B cell (primary cell): ENCODE measurements around the gene RNF126. TPM values are rescaled to one million over a fixed set of nuclear protein-coding genes. Genes with fewer than 3 reads are reported as not detected.

ENCODE experiments used
- ATAC-seq: fragments of 200-7000 bp; cut with Tn5 transposase; one replicate; pipeline ENCODE4 v1.10.0; 2021; ENCODE audit warnings: low read depth, mild to moderate bottlenecking, moderate number of reproducible peaks, moderate library complexity
- CTCF ChIA-PET: fragments of 350-600 bp; sonication (Branson Sonifier 250); formaldehyde crosslinking; loops from one replicate; lab custom pipeline; 2021; ENCODE audit warnings: antibody characterized with exemption, inconsistent platforms; lab: Charles Lee
- POLR2A ChIA-PET: fragments of 350-600 bp; sonication (Branson Sonifier 250); formaldehyde crosslinking; loops from one replicate; lab custom pipeline; 2021; ENCODE audit warnings: antibody characterized with exemption; lab: Charles Lee
- DNase-seq: peaks from one replicate; pipeline ENCODE4 v3.0.0; 2013
- H2AFZ ChIP-seq: 2 replicates; pipeline ENCODE4 v1.6.1; 2012; ENCODE audit warnings: mild to moderate bottlenecking, low read depth, low read length; ENCODE audit not compliant: insufficient read depth, poor library complexity, severe bottlenecking
- H3K27ac ChIP-seq, 2 donors: 1 replicate in 1 of 2; 2 replicates in 1 of 2; pipeline ENCODE4 v1.5.1; 2012 to 2013; ENCODE audit warnings: low read length in 2 of 2, mild to moderate bottlenecking in 2 of 2, moderate library complexity in 1 of 2
- H3K27me3 ChIP-seq, 4 experiments: fragments of 200-600 bp in 1 of 4; sonication (generic) in 1 of 4; replicated peaks in 1 of 4; 1 replicate in 2 of 4; 2 replicates in 2 of 4; pipeline versions ENCODE4 v1.6.1 to v1.7.0; 2013 to 2016; ENCODE audit warnings: low read length in 3 of 4, mild to moderate bottlenecking in 2 of 4, mixed read lengths in 1 of 4, moderate library complexity in 1 of 4; ENCODE audit not compliant: insufficient read depth in 4 of 4, control insufficient read depth in 3 of 4; ENCODE audit errors: control extremely low read depth in 1 of 4
- H3K36me3 ChIP-seq, 2 experiments: replicated peaks in 1 of 2; 1 replicate in 1 of 2; 2 replicates in 1 of 2; pipeline versions ENCODE4 v1.6.1 to v1.7.1; 2013; ENCODE audit warnings: low read length in 1 of 2; ENCODE audit not compliant: insufficient read depth in 2 of 2, control insufficient read depth in 1 of 2; ENCODE audit errors: control extremely low read depth in 1 of 2, extremely low read depth in 1 of 2
- H3K4me1 ChIP-seq, 2 donors: fragments of 200-600 bp in 1 of 2; sonication (generic) in 1 of 2; 1 replicate in 1 of 2; 2 replicates in 1 of 2; pipeline versions ENCODE4 v1.5.1 to v1.6.1; 2013 to 2017; ENCODE audit warnings: low read length in 2 of 2; ENCODE audit not compliant: control insufficient read depth in 2 of 2, insufficient read depth in 2 of 2
- H3K4me2 ChIP-seq: replicated peaks from 2 replicates; pipeline ENCODE3; 2012; ENCODE audit warnings: mild to moderate bottlenecking, low read depth, low read length; ENCODE audit not compliant: poor library complexity, severe bottlenecking
- H3K4me3 ChIP-seq, 5 experiments: fragments of 200-600 bp in 1 of 5; sonication (generic) in 1 of 5; 1 replicate in 3 of 5; 2 replicates in 2 of 5; pipeline versions ENCODE4 v1.5.1 to v1.7.0; 2011 to 2016; ENCODE audit warnings: low read length in 4 of 5, mild to moderate bottlenecking in 4 of 5, low read depth in 2 of 5, control low read depth in 1 of 5, moderate library complexity in 1 of 5; ENCODE audit not compliant: insufficient read depth in 1 of 5; ENCODE audit errors: control extremely low read depth in 1 of 5, extremely low read depth in 1 of 5
- H3K79me2 ChIP-seq: fragments of 200-600 bp; sonication (generic); one replicate; pipeline ENCODE4 v1.6.0; 2016; ENCODE audit warnings: low read length; ENCODE audit not compliant: control insufficient read depth, insufficient read depth
- H3K9ac ChIP-seq: fragments of 200-600 bp; sonication (generic); 2 replicates; pipeline ENCODE4 v1.6.1; 2017; ENCODE audit warnings: mild to moderate bottlenecking, low read length, moderate library complexity
- H3K9me3 ChIP-seq, 3 donors: one replicate each; pipeline versions ENCODE4 v1.6.1 to v1.7.1; 2013; ENCODE audit warnings: low read length in 2 of 3; ENCODE audit not compliant: control insufficient read depth in 2 of 3, insufficient read depth in 1 of 3; ENCODE audit errors: control extremely low read depth in 1 of 3
- H4K20me1 ChIP-seq: 2 replicates; pipeline ENCODE4 v1.6.0; 2012; ENCODE audit warnings: mild to moderate bottlenecking, low read length; ENCODE audit not compliant: insufficient read depth, control insufficient read depth, poor library complexity, severe bottlenecking
- H3K27ac Mint-ChIP-seq: one replicate; pipeline ENCODE4 v1.8.0; 2021; ENCODE audit warnings: mixed read lengths
- H3K27me3 Mint-ChIP-seq: one replicate; pipeline ENCODE4 v1.8.0; 2021; ENCODE audit warnings: mixed read lengths
- H3K4me1 Mint-ChIP-seq: one replicate; pipeline ENCODE4 v1.8.0; 2021; ENCODE audit warnings: mixed read lengths
- H3K4me3 Mint-ChIP-seq: one replicate; pipeline ENCODE4 v1.8.0; 2021; ENCODE audit warnings: mixed read lengths
- H3K9me3 Mint-ChIP-seq: one replicate; pipeline ENCODE4 v1.8.0; 2022; ENCODE audit warnings: mixed read lengths; ENCODE audit not compliant: insufficient read depth
- EZH2 ChIP-seq: IDR thresholded peaks from 2 replicates; pipeline ENCODE4 v1.6.1; 2012; ENCODE audit warnings: borderline replicate concordance, low read depth, mild to moderate bottlenecking, moderate library complexity, low read length; ENCODE audit not compliant: insufficient read depth, poor library complexity, severe bottlenecking
- WGBS: methylation state at CpG from one replicate; pipeline ENCODE4 v1.1.5; 2013; ENCODE audit warnings: missing lambda C conversion rate; ENCODE audit not compliant: insufficient coverage; 5-methylcytosine and 5-hydroxymethylcytosine counted together
- intact Hi-C: fragments of 100-400 bp; cut with micrococcal nuclease; formaldehyde crosslinking; loops from one replicate; pipeline ENCODE4 v1.10.0; 2022
- polyA plus RNA-seq: library from polyadenylated mRNA; depleted of rRNA; stranded (reverse); fragments of >200 nt; gene quantifications from 2 replicates; pipeline ENCODE4 v1.2.3, GENCODE V29; 2012
- total RNA-seq, 2 donors: library from RNA; stranded (reverse); fragments of 120-200 nt in 1 of 2; gene quantifications; 1 replicate in 1 of 2; 2 replicates in 1 of 2; pipeline versions ENCODE4 v1.2.3 to v1.2.4, GENCODE V29; 2013 to 2022
- TF ChIP-seq, protein P1 (sequence below): fragments of 200-600 bp; IDR thresholded peaks from one replicate; pipeline ENCODE4 v1.8.0; 2022; ENCODE audit warnings: antibody characterized with exemption, mild to moderate bottlenecking

The RNF126 gene
- total and polyA plus RNA-seq, 2 donors (not counting 1 experiment from before 2014, with no cell fraction given), result 74.3 to 118 TPM

DNA sequence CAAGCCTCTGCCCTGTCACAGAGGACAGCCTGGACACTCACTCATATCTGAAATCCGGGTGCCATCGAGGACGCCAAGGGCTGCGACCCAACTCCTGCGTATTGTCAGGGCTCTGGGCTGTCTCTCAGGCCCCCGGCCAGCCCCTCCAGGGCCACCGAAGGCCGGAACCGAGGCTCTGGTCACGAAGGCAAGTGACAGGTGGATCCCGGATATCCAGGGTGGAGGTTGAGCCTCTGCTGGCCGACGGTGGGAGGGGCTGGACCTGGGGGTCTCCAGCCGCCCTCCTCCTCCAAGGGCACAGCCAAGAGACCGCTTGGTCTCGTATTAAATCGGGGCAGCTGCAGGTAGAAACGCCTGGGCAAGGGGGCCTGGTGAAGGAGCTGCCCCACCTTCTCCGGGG is 5.4 kb downstream of the RNF126 start:
- H3K9me3 Mint-ChIP-seq, result no peaks in the 10 kb centered on the region
- H3K9me3 ChIP-seq, result no peaks in the 10 kb centered on the region
- TF ChIP-seq, protein P1, sequence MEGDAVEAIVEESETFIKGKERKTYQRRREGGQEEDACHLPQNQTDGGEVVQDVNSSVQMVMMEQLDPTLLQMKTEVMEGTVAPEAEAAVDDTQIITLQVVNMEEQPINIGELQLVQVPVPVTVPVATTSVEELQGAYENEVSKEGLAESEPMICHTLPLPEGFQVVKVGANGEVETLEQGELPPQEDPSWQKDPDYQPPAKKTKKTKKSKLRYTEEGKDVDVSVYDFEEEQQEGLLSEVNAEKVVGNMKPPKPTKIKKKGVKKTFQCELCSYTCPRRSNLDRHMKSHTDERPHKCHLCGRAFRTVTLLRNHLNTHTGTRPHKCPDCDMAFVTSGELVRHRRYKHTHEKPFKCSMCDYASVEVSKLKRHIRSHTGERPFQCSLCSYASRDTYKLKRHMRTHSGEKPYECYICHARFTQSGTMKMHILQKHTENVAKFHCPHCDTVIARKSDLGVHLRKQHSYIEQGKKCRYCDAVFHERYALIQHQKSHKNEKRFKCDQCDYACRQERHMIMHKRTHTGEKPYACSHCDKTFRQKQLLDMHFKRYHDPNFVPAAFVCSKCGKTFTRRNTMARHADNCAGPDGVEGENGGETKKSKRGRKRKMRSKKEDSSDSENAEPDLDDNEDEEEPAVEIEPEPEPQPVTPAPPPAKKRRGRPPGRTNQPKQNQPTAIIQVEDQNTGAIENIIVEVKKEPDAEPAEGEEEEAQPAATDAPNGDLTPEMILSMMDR, result no peak
- TF ChIP-seq EZH2, result no peak
- ATAC-seq (no peak), DNase-seq (no peak)
- H3K9ac ChIP-seq, result no peak overlapping the region
- peaks cover 100% of the 10 kb centered on the region for H3K79me2 ChIP-seq
- H3K4me1 Mint-ChIP-seq, result peaks cover 61% of the 10 kb centered on the region
- no peaks in the 10 kb centered on the region for H3K27me3 ChIP-seq
- H2AFZ ChIP-seq, result no peak overlapping the region
- no peaks in the 10 kb centered on the region for H3K27me3 Mint-ChIP-seq
- ChIA-PET POLR2A (no interaction called here), CTCF (no interaction called here)
- peak overlapping the region; percentile 96 for H3K4me2 ChIP-seq
- peaks cover 28 to 53% of the 10 kb centered on the region in 2 donors for H3K4me1 ChIP-seq
- WGBS, result 89% methylated on average over 19 of the region's 19 CpGs
- H3K36me3 ChIP-seq, result peaks cover 0 to 42% of the 10 kb centered on the region in 2 experiments
- intact Hi-C loops, result no loop called here
- no peak overlapping the region for H3K27ac Mint-ChIP-seq
- no peak overlapping the region for H3K4me3 Mint-ChIP-seq
- H3K4me3 ChIP-seq, result no peak overlapping the region
- H4K20me1 ChIP-seq, result peaks cover 98% of the 10 kb centered on the region
- H3K27ac ChIP-seq, result peak overlapping the region in 1 of 2 donors; percentile 97

GRCh38 chr19:656751-657559 is 6.1 kb downstream of the RNF126 start:
- no peak overlapping the region for H3K4me3 ChIP-seq
- H3K9me3 ChIP-seq, result no peaks in the 10 kb centered on the region
- POLR2A ChIA-PET, result interaction anchor here (0.6 to 1.1 kb wide), 2 partner anchors 15 to 1379 kb away, joined by 3 read pairs; no protein-coding TSS in a partner anchor
- intact Hi-C loops, result no loop called here
- CTCF ChIA-PET, result no interaction called here
- no peak overlapping the region for H3K9ac ChIP-seq
- no peaks in the 10 kb centered on the region for H3K27me3 ChIP-seq
- DNase-seq (no peak), ATAC-seq (no peak)
- peaks cover 0 to 49% of the 10 kb centered on the region in 2 experiments for H3K36me3 ChIP-seq
- peaks cover 98% of the 10 kb centered on the region for H4K20me1 ChIP-seq
- 93% methylated on average over 41 of the region's 43 CpGs for WGBS
- TF ChIP-seq, protein P1, result no peak
- no peak for TF ChIP-seq EZH2
- no peak overlapping the region for H3K4me2 ChIP-seq
- Mint-ChIP-seq H3K4me3 (no peak overlapping the region), H3K27ac (no peak overlapping the region), H3K9me3 (no peaks in the 10 kb centered on the region), H3K27me3 (no peaks in the 10 kb centered on the region), H3K4me1 (peaks cover 61% of the 10 kb centered on the region)
- H3K79me2 ChIP-seq, result peaks cover 100% of the 10 kb centered on the region
- H3K4me1 ChIP-seq, result peaks cover 28 to 52% of the 10 kb centered on the region in 2 donors
- no peak overlapping the region for H2AFZ ChIP-seq
- H3K27ac ChIP-seq, result no peak overlapping the region
